Measurements from ENCODE around the gene MAP3K10.

MAP3K10 gene

DNA sequence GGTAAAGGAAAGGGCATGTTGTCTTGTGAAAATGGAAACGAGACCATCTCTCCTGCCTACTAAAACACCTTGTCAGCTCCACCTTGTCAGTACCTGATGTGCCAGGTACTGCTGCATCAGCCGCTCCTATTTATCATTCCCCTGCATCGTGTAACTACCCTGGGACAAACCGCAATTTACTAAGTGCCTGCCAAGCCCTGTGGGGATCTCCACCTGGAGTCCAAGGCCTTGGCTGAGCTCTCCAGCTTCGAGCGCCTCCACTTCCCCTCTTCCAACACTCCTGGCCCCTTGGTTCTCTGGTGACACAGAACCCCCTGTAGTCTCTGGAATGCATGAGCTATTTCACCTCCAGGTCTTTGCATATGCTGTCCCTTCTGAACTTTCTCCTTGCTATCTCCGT lies 61.2 kb downstream of the MAP3K10 start:
- no peak overlapping the region for H2AFZ ChIP-seq (ENCODE audit: low read length, unreplicated experiment)
- H3K27ac ChIP-seq (ENCODE audit: low read depth, low read length) = no peak overlapping the region
- H3K4me3 ChIP-seq (ENCODE audit: low read depth, low read length) = no peak overlapping the region
- no peaks in the 10 kb centered on the region for H3K79me2 ChIP-seq (ENCODE audit: control insufficient read depth, insufficient read depth, low read length, unreplicated experiment)
- no peaks in the 10 kb centered on the region for H3K27me3 ChIP-seq (ENCODE audit: insufficient read depth, low read length)
- no peaks in the 10 kb centered on the region for H3K4me1 ChIP-seq (ENCODE audit: control insufficient read depth, insufficient read depth, low read length, unreplicated experiment)
- no peaks in the 10 kb centered on the region for H3K36me3 ChIP-seq (ENCODE audit: insufficient read depth, low read length)

DNA sequence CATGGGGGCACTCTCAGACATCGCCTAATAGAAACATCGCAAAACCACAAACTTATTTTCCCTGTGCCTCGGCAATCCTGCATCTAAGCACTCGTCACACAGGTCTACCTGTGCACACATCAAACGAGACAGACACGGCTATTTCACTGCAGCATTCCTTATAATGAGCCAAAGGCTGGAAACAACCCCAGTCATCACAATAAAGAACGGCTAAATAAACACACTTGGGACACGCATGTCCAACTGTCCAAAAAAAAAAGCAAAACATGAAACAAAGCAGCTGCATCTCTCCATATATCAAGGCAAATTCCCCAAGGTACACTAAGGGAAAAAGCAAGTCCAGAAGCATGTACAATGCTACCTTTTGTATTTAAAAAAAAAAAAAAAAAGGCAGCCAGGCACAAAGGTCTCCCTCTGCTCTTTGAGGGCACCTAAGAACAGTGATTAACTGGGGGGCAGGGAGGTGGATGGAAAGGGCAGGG lies 62.4 kb downstream of the MAP3K10 start:
- Histone ChIP-seq H3K4me3 (ENCODE audit: low read depth, low read length) (no peak overlapping the region), H2AFZ (ENCODE audit: low read length, unreplicated experiment) (no peak overlapping the region), H3K36me3 (ENCODE audit: insufficient read depth, low read length) (no peaks in the 10 kb centered on the region), H3K79me2 (ENCODE audit: control insufficient read depth, insufficient read depth, low read length, unreplicated experiment) (peaks cover 3% of the 10 kb centered on the region), H3K4me1 (ENCODE audit: control insufficient read depth, insufficient read depth, low read length, unreplicated experiment) (no peaks in the 10 kb centered on the region), H3K27me3 (ENCODE audit: insufficient read depth, low read length) (no peaks in the 10 kb centered on the region), H3K27ac (ENCODE audit: low read depth, low read length) (no peak overlapping the region)

DNA sequence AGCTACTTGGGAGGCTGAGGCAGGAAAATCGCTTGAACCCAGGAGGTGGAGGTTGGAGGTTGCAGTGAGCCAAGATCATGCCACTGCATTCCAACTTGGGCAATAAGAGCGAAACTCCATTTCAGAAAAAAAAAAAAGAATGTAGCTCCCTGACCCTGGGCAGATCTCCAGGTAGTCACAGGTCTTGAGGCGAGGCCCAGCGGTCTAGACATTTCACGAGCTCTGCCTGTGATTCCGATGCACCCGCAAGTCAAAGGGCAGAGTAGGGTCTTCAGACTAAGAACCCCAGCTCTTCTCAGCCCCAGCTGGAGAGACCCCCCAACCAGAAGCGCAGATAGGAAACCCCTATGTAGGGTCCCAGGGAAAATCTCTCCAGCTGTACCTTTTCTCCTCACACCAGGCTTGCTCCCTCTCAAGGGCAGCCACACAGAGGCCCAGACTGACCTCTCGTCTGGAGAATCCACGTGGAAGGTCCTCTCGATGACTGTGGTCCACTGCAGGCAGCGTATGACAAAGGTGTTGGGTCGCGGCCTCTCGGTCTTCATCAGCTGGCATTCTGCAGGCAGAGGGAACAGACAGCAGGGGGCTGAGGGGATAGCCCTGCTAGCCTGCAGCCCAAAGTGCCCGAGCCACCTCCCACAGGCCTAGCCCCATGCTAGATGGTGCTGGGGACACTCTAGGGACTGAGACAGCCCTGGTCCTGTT lies 63.6 kb downstream of the MAP3K10 start:
- no peaks in the 10 kb centered on the region for H3K36me3 ChIP-seq (ENCODE audit: insufficient read depth, low read length)
- no peaks in the 10 kb centered on the region for H3K4me1 ChIP-seq (ENCODE audit: control insufficient read depth, insufficient read depth, low read length, unreplicated experiment)
- H3K27ac ChIP-seq (ENCODE audit: low read depth, low read length) = no peak overlapping the region
- peaks cover 3% of the 10 kb centered on the region for H3K79me2 ChIP-seq (ENCODE audit: control insufficient read depth, insufficient read depth, low read length, unreplicated experiment)
- no peak overlapping the region for H2AFZ ChIP-seq (ENCODE audit: low read length, unreplicated experiment)
- H3K4me3 ChIP-seq (ENCODE audit: low read depth, low read length) = no peak overlapping the region
- H3K27me3 ChIP-seq (ENCODE audit: insufficient read depth, low read length) = no peaks in the 10 kb centered on the region

DNA sequence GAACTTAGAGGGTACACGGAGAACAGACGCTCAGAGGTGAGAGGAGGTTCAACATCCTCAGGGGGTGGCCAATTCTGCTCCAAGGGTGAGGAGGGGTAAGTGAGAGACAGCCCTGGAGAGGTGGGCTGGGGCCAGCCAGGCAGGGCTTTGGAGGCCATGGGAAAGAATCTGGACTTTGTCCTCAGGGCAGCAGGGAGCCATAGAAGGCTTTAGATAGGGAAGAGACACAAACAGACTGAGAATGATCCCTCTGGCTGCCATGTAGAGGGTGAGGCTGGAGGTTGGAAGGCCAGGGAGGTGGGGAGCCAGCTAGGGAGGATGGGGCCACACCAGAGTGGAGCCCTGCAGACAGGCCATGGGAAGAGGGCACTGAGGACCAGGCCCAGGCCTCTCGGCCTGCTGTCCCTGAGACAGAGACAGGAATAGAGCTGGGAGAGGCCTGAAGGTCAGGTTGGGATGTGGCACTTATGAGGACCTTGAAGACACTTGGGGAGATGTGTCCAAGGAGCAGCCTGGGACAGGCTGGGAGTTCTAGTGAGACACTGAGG lies 64.5 kb downstream of the MAP3K10 start:
- no peak overlapping the region for H3K27ac ChIP-seq (ENCODE audit: low read depth, low read length)
- H2AFZ ChIP-seq (ENCODE audit: low read length, unreplicated experiment) = no peak overlapping the region
- H3K4me1 ChIP-seq (ENCODE audit: control insufficient read depth, insufficient read depth, low read length, unreplicated experiment) = no peaks in the 10 kb centered on the region
- no peaks in the 10 kb centered on the region for H3K27me3 ChIP-seq (ENCODE audit: insufficient read depth, low read length)
- peaks cover 3% of the 10 kb centered on the region for H3K79me2 ChIP-seq (ENCODE audit: control insufficient read depth, insufficient read depth, low read length, unreplicated experiment)
- H3K4me3 ChIP-seq (ENCODE audit: low read depth, low read length) = no peak overlapping the region
- H3K36me3 ChIP-seq (ENCODE audit: insufficient read depth, low read length) = no peaks in the 10 kb centered on the region

- Histone ChIP-seq H3K4me3 (ENCODE audit: low read depth, low read length) (no peak overlapping the region), H3K4me1 (ENCODE audit: control insufficient read depth, insufficient read depth, low read length, unreplicated experiment) (no peaks in the 10 kb centered on the region), H3K27ac (ENCODE audit: low read depth, low read length) (no peak overlapping the region), H3K79me2 (ENCODE audit: control insufficient read depth, insufficient read depth, low read length, unreplicated experiment) (peaks cover 4% of the 10 kb centered on the region), H3K36me3 (ENCODE audit: insufficient read depth, low read length) (no peaks in the 10 kb centered on the region), H2AFZ (ENCODE audit: low read length, unreplicated experiment) (no peak overlapping the region), H3K27me3 (ENCODE audit: insufficient read depth, low read length) (no peaks in the 10 kb centered on the region)
Measured at GRCh38 chr19:40256512-40256911, 65.3 kb downstream of the MAP3K10 start.

DNA sequence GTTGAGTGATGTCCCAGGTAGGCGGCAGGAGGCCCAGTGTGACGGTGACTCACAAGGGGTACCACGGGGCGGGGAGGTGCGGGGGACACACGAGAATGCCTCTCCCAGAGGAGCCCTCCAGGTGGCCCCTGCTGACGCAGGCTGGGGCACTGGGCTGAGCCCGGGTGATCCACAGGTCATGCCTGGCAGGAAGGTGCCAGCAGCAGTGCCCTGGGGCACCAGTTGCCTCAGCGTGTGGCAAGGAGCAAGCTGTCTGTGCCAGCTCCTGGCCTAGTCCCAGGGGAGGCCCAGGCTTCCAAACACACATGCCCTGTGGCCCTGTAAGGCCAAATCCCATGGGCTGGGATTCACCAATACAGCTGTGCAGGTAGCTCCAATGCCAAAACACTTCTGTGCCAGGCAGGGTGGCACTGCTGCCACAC lies 65.9 kb downstream of the MAP3K10 start:
- Histone ChIP-seq H3K36me3 (ENCODE audit: insufficient read depth, low read length) (no peaks in the 10 kb centered on the region), H3K79me2 (ENCODE audit: control insufficient read depth, insufficient read depth, low read length, unreplicated experiment) (peaks cover 6% of the 10 kb centered on the region), H3K4me1 (ENCODE audit: control insufficient read depth, insufficient read depth, low read length, unreplicated experiment) (no peaks in the 10 kb centered on the region), H3K4me3 (ENCODE audit: low read depth, low read length) (no peak overlapping the region), H3K27me3 (ENCODE audit: insufficient read depth, low read length) (no peaks in the 10 kb centered on the region), H3K27ac (ENCODE audit: low read depth, low read length) (no peak overlapping the region), H2AFZ (ENCODE audit: low read length, unreplicated experiment) (no peak overlapping the region)

- H3K4me1 ChIP-seq (ENCODE audit: control insufficient read depth, insufficient read depth, low read length, unreplicated experiment) = no peaks in the 10 kb centered on the region
- H3K79me2 ChIP-seq (ENCODE audit: control insufficient read depth, insufficient read depth, low read length, unreplicated experiment) = peaks cover 6% of the 10 kb centered on the region
- no peak overlapping the region for H3K27ac ChIP-seq (ENCODE audit: low read depth, low read length)
- no peaks in the 10 kb centered on the region for H3K27me3 ChIP-seq (ENCODE audit: insufficient read depth, low read length)
- no peak overlapping the region for H3K4me3 ChIP-seq (ENCODE audit: low read depth, low read length)
- H2AFZ ChIP-seq (ENCODE audit: low read length, unreplicated experiment) = no peak overlapping the region
- 0 out of 2 replicates have a peak, but pooled peaks cover 3% of the 10 kb centered on the region for H3K36me3 ChIP-seq (ENCODE audit: insufficient read depth, low read length)
Measured at GRCh38 chr19:40261631-40262030, 70.4 kb downstream of the MAP3K10 start.

- Histone ChIP-seq H3K4me1 (ENCODE audit: control insufficient read depth, insufficient read depth, low read length, unreplicated experiment) (no peaks in the 10 kb centered on the region), H3K4me3 (ENCODE audit: low read depth, low read length) (no peak overlapping the region), H3K27ac (ENCODE audit: low read depth, low read length) (no peak overlapping the region), H3K79me2 (ENCODE audit: control insufficient read depth, insufficient read depth, low read length, unreplicated experiment) (peaks cover 6% of the 10 kb centered on the region), H2AFZ (ENCODE audit: low read length, unreplicated experiment) (no peak overlapping the region), H3K36me3 (ENCODE audit: insufficient read depth, low read length) (0 out of 2 replicates have a peak, but pooled peaks cover 3% of the 10 kb centered on the region), H3K27me3 (ENCODE audit: insufficient read depth, low read length) (no peaks in the 10 kb centered on the region)
Measured at GRCh38 chr19:40262422-40262821, 71.2 kb downstream of the MAP3K10 start.

- 0 out of 2 replicates have a peak, but pooled peaks cover 3% of the 10 kb centered on the region for H3K36me3 ChIP-seq (ENCODE audit: insufficient read depth, low read length)
- no peak overlapping the region for H3K27ac ChIP-seq (ENCODE audit: low read depth, low read length)
- no peak overlapping the region for H3K4me3 ChIP-seq (ENCODE audit: low read depth, low read length)
- no peaks in the 10 kb centered on the region for H3K4me1 ChIP-seq (ENCODE audit: control insufficient read depth, insufficient read depth, low read length, unreplicated experiment)
- H2AFZ ChIP-seq (ENCODE audit: low read length, unreplicated experiment) = no peak overlapping the region
- no peaks in the 10 kb centered on the region for H3K27me3 ChIP-seq (ENCODE audit: insufficient read depth, low read length)
- peaks cover 8% of the 10 kb centered on the region for H3K79me2 ChIP-seq (ENCODE audit: control insufficient read depth, insufficient read depth, low read length, unreplicated experiment)
Measured at GRCh38 chr19:40263440-40264313, 72.5 kb downstream of the MAP3K10 start.

DNA sequence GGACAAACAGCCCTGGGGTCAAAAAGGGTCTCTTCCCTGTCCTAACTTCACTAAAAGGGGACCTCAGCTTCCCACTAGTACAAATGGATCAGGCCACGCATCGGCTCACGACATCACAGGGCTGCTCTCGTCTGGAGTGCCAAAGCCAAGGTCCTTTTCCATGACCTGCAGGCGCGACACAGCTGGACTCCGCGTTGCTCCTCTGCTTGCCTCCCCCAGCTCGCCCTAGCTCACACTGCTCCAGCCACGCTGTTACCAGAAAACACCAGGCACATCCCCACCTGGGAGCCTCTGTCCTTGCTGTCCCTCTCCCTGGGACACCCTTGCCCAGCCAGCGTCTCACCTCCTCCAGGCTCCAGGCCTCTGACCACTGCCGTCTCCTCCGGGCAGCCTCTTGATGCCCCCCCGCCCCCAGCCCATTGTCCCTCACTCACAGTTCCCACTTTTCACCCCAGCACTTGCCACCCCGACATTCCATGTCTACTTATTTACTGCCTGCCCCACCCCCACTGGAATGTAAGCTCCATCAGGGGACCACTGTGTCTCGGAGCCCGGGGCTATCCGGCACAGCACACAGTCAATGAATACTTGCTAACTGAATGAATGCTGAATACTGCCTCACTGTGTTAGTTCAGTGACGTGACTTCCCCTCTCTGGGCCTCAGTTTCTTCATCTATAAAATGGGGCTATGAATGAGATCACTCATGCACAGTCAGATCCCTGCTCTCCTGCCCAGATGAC lies 73.3 kb downstream of the MAP3K10 start:
- Histone ChIP-seq H3K36me3 (ENCODE audit: insufficient read depth, low read length) (0 out of 2 replicates have a peak, but pooled peaks cover 3% of the 10 kb centered on the region), H3K27ac (ENCODE audit: low read depth, low read length) (no peak overlapping the region), H3K79me2 (ENCODE audit: control insufficient read depth, insufficient read depth, low read length, unreplicated experiment) (peaks cover 13% of the 10 kb centered on the region), H2AFZ (ENCODE audit: low read length, unreplicated experiment) (no peak overlapping the region), H3K4me3 (ENCODE audit: low read depth, low read length) (no peak overlapping the region), H3K4me1 (ENCODE audit: control insufficient read depth, insufficient read depth, low read length, unreplicated experiment) (no peaks in the 10 kb centered on the region), H3K27me3 (ENCODE audit: insufficient read depth, low read length) (no peaks in the 10 kb centered on the region)
